HG02571 (cell line): ENCODE measurements around the gene RASGRF2.

Source experiments
- ATAC-seq: cut with Tn5 transposase; IDR thresholded peaks from one replicate; pipeline ENCODE4 v1.9.1; 2021; ENCODE audit warnings: mild to moderate bottlenecking, moderate library complexity; ENCODE audit not compliant: unreplicated experiment

Gene RASGRF2

DNA sequence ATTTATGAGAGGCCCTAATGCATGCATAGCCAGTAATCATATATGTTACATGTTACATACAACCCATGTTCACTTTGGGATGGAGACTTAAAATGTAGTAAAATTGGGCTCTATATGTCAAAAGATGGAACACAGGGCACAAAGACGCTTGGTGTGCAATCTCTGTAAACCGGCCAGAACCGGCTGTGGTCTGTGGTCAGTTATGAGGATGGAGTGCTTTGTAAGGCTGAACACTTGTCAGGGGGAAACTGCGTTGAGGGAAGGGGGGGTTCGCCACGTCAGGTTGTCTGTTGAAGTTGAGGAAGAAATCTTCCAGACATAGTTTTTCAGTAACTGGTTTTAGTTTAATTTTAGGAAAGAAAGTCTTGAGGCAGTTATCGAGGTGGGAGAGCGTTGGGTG lies 270.3 kb downstream of the RASGRF2 start:
- ATAC-seq: no peak

DNA sequence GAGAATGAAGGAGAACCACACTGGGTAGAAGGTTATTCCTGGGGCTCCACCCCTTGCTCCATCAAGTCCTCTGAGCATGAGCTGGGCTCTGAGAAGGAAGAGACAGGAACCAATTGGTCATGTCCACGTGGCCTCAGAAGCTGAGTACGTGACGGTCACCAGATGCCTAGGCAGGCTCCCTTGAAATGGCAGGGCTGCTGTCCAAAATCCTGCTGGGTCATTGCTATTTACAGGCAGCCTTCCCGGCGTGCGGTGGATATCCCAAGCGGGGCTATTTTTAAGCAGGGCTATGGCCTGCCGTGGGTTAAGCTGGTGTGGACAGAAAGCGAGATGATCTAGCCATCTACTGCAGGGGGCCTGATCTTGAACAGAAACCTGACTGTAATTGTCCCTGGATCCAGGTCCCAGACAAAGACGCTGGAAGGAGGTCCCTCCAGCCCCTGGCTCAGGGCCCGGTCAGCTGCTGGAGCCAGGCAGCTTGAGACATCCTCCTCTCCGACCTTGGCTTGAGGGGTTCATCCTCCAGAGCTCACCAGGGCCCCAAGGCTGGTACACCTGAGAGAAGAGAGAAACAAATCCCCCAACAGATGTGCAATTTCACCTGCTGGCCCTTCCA lies 272.4 kb downstream of the RASGRF2 start:
- ATAC-seq: no peak

DNA sequence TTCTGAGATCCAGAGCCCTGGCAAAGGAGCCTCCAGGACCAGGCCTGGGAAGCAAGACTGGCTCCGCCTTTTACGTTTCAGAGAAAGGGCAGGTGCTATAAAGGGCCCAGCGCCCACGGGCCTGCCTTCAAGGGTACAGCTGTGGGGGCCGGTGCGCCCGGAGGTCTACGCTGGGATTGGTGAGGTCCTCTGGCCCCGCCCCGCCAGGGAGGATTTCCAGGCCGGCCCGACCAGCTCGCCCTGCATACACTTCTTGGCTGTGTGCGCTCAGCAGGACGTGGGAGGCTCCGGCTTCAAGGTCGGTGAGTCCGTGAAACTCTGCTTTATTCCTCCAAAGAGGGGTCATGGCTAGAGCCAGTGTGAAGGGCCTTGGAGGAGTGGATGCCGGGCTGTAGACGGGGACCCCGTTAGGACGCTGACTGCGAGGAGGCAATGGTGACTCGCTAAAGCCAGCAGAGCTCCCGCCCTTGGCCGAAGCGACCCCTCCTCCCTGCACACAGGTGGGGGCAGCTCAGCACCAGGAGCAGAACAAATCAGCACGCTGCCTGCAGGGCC lies 273.0 kb downstream of the RASGRF2 start, which contains the start of gene CKMT2:
TSS of gene CKMT2 (plus strand) at position 243 of the 555 bp plus-strand sequence. CDS start 17,811 bp downstream, outside the sequence.
- ATAC-seq: no peak

DNA sequence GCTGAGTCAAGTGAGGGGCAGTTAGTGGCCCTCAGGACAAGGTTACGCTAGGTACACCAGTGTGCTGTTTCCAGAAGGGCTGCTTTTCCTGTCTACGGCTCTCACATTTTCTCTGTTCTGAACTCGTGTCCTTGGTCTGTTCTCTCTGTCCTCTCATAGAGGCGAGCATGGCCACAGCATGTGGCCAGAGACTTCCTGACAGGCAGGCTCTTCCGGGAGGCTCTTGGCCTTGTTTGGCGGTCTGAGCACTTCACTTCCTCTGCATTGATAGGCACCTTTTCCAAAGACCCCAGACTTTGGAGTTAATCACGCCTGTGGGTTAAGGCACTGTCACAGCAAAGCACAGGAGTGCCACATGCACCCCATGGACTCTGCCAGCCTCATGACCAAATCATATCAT lies 274.1 kb downstream of the RASGRF2 start:
- ATAC-seq: no peak

DNA sequence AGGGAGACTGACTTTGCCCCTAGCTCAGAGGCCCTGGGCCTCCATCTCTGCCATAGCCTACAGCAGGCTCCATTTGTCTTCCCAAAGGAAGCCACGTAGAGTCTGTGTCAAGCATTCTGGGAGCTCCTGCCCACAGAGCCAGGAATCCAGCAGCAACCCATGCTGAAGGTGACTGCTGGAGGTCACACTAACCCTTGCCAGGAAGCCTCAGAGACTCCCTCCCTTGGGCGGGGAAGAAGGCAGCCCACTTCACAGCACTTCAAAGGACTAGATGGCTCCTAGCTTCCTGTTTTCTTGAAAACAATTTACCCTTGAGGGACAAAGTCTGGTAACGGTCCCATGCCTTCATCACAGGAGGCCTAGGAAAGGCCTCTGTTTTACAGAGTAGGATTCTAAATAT lies 274.6 kb downstream of the RASGRF2 start:
- no peak for ATAC-seq

DNA sequence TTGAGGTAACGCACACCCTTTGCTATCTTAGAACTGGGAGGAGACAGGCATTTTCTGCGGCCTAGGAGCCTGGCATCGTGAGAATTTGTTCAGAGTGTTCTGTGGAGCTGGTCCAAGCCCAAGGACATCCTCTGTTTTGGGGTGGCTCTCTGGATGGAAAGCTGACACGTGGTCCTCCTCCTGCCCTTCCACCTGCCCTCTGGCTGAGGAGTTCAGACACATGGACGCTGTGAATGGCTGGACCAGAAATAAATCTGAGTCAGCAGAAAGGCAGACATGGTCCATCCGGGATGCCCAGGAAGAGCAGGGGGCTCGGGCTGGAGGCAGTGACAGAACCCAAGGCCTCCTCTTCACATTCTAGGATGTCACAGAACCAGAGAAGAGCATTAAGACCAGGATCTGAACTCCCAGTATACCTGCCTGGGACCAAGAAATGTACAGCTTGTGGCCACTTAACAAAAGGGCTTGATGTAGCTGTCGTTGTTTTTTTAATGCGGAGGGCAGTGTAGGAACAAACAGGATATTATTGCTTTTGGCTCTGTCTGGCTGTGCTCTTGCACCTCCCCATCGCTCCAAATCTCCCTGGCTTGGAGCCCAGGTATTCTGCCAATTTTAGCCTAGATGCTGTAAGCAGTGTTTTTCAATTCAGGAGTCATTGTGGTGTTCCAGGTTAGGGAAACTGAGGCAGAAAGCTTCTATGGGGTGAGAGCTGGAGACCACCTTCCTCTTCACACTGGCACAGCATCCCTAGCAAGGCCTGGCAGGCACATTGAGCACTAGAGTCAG lies 275.3 kb downstream of the RASGRF2 start:
- no peak for ATAC-seq

DNA sequence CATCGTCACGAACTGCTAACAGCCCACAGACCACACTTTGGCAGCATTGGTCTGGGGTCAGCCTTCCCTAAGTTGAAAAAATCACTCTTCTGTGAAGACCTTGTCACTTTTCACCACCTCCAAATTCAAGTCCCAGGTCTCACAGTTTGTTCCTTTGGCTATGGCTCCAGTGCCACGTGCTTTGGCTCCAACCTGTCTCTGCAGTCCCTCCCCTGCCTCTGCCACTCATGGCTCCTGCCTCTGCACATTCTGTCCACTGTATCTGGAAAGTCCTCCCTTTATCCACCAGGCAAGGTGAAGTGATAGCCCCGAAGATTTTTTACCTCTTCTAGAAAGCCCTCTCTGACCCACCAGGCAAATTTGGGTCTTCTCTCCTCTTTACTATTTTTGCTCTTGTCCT lies 278.3 kb downstream of the RASGRF2 start:
- no peak for ATAC-seq

DNA sequence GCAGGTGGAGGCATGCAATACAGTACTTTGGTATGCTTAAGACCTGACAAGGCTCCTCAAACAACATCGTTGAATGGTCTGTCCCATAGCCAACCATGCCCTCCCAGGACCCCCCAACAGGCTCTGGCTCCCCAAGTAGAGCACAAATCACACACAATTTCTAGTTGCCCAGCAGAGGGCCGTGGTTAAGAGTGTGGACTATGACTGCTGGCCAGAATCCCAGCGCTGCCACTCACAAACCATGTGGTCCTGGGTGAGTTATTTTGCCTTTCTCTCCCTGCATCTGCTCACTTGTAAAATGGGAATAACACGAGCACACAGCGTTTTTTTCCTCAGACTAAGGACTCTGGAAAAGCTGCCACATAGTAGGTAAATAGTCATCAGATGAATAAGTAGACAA lies 279.4 kb downstream of the RASGRF2 start:
- no peak for ATAC-seq

DNA sequence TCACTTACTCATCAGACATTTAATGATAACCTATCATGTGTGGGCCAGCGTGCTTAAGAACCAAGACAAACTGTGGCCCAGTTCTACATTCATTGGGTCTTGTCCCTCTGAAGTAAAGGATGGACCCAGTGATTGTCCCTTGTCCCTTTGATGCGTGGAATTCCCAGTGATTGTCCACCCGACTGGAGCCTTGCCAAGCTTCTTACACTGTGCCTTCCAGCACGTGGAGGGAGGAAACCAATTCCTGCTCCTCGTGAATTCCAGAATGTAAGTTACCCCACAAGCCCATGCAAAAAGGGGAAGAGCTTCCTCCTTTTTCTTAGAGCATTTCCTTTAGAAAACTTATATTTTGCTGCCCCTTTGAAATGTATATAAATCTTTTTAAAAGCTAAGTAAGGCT lies 280.8 kb downstream of the RASGRF2 start:
- ATAC-seq: no peak

DNA sequence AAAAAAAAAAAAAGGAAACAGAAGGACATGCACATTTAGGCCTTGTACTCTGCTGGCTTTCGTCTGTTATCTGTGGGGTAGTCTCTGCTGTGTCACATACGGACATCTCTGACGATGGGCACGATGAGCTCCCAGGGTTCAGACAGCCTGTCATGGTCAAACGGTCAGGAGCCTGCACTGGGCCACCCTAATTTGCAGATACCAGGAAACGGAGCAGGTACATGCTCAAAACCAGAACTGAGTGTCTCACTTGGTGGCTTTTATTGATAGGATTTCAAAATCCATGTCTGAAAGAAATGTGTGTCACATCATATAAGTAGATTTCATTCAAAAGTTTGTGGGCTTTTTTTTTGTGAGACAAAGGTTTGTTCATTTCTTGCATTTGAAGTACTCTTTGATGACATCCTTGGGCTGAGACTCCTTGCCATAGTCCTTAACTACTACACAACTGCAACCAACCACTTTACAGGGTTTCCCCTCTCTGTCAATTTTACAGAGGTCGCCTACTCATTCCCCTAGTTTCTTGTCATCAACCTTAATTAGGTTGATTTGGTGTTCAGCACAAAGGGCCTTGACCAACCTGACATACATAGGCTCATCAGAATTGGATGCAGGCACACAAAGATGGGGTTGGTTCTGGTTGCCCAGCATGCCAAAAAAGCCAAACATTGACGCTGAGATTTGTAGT lies 281.9 kb downstream of the RASGRF2 start:
- ATAC-seq: no peak

DNA sequence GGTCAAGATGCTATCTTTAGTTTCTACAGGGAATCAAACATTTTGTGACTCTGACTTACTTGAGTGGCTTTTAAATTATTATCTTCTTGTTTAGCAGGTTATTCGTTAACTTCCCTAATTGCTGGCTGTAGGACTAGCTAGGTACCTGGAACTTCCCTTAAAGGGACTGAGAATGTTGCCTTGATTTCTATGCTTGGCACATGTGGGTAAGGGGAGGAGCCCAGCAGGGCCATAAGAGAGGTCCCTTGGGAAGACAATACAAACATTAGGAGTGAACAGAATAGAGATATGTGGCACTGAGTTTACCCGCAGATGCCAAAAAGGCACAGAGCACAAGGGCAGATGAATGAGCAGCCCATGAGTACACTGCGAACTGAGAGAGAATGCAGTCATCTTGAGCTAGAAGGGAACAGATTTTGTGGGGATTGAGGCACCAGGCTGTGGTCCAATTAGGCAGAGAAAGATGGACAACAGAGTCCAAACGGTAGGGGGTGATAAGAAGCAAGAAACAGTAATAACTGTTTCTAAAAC lies 282.8 kb downstream of the RASGRF2 start:
- no peak for ATAC-seq

DNA sequence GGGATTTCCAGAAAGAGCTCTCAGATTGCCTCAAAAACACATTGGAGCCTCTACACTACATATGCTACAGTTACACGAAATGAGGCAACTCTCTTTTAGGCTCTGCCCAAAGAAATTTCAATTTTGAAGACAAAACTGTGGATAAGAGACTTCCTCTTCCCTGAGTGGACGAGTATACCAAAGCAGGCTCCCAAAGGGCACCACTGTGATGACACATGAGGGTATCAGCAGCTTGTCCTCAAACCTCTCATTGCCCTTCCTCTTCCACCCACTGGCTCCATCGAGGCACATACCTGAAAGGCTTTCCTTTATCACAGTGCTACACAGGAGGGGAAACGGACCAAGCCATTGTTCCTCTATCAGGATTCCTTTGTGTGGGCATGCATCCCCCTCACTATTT lies 284.3 kb downstream of the RASGRF2 start:
- ATAC-seq: no peak

DNA sequence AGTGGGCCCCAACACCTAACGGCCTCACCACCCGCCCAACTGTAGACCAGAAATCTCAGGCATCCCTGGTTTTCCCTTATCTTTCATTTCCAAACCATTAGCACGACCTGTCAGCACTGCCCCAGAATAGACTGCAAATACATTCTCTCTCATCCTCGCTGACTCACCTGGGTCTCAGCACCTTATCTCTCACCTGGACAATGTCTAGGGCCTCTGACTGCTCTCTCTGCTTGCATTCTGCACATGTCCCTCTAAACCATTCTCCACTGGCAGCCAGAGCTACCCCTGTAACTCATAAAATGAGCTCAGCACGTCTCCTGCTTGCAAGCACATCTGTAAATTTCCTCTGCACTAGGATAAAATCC lies 285.7 kb downstream of the RASGRF2 start:
- ATAC-seq: no peak

DNA sequence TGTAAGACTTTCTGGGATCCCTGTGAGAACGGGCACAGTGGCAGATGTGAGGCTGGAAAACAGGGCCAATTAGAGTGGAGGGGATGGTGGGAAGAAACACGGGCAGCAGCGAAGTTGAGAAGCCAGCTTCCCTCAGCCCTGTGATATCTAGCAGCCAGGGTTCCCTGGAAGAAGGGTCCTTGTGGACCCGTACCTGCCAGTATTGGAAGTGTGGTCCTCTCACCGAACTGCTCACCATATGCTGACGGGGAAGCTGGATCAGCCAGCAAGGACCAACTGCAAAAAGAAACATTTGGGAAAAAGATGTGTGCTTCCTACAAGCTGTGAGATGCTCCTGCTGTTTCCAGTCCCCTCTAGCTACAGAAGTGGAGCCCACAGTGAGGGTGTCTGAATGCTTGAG lies 286.5 kb downstream of the RASGRF2 start:
- ATAC-seq: no peak

DNA sequence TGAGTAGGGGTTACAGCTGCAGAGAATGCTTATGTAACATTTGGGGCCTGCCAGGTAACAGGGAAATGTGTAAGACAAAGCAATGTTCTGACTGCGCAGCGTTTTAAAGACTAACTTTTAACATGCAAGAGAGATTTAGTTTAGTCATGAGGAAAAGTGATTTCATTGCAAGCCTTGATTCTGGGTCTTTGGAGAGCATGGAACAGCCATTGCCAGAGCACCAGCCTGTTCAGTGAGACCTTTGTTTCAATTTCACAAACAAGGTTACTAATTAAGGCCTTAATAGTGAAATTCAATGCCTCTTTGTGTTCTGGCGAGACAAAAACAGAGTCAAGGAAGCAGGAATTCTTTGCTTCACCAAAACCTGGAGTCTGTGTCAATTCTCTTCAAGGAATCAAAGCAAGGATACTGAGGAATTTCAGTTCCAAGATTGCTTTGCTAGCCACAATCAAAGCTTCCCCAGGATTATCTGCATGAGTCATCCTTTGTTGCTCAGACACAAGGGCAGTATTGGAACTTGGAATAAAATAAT lies 287.3 kb downstream of the RASGRF2 start:
- ATAC-seq: no peak

DNA sequence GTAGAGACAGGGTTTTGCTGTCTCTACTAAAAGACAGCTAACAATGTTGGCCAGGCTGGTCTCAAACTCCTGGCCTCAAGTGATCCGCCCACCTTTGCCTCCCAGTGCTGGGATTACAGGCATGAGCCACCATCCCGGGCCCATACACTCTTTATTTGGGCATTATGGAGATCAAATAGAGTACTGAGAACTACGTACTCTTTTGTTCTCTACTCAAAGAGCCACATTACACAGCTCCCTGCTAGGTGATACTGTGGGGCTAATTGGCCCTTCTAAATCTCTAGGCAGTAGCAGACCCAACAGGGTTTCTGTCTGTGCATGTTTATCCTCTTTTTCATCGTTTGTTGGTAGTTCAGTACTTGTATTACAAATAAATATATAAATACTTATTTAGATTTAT lies 289.1 kb downstream of the RASGRF2 start:
- no peak for ATAC-seq

DNA sequence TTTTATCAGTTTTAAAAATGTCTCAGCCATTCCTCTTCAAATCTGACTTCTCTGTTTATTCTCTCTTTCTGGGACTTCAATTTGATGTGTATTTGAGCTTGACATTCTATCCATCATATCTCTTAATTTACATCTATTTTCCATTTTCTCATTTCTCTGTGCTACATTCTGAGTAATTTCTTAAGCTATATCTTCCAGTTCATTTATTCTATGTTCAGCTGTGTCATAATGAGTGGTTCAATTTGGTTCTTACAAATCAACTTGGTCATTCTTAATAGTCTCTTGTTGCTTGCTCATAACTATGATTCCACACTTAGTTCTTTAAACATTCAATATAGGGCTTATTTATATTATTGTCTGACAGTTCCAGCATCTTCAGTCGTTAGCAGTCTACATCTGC lies 289.8 kb downstream of the RASGRF2 start:
- no peak for ATAC-seq

DNA sequence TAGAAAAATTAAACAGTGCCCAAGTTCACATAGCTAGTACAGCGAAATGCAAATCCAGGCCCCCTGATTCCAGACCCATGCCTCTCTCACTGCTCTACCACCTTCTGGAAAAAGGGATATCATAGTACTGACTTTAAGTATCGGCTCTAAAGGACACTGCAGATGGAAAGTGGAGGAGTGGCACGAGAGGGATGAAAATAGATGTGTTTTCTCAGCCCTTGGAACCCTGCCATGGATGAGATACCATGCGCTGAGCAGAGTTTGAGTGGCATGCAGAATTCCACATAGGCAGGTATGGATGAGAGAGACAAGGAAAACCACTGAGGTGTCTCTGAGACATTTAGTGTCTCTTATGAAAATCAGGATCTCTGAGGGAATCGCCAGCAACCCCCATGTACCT lies 291.8 kb downstream of the RASGRF2 start:
- ATAC-seq: no peak

DNA sequence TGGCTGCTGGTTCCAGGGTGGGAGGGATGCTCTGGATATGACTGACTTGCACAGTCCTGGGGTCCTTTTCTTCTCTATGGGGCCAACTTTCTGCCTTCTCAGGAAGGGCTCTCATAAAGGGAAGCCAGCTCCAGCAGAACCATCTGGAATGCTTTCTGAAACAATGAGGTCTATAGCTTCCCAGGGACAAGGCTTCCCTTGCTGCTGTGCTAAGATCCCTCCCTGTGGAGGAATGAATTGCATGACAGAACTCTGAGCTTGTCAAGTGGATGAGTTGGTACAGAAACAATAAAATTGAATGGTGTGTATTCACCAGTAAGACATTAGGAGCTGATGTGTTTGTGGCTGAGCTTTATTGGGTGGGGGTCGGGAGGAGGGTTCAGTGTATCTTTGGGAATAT lies 292.7 kb downstream of the RASGRF2 start:
- ATAC-seq: no peak

DNA sequence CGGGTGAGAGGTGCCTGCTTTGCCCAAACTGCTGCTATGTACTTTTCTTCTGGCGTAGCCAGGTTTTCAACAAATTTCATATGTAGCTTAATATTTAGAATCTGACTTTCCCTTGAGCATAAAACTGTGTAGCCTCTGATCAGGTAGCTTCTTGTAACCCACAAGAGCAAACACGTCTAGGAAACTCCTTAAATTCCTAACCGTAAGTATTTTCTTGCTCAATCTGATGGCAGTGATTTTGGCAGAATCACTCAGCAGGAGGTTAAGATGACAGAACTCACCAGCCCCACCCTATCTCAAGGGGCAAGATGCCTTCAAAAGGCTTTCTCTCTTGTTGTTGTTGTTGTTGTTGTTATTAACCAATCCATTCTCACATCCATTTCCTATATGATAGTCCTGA lies 293.7 kb downstream of the RASGRF2 start:
- no peak for ATAC-seq

DNA sequence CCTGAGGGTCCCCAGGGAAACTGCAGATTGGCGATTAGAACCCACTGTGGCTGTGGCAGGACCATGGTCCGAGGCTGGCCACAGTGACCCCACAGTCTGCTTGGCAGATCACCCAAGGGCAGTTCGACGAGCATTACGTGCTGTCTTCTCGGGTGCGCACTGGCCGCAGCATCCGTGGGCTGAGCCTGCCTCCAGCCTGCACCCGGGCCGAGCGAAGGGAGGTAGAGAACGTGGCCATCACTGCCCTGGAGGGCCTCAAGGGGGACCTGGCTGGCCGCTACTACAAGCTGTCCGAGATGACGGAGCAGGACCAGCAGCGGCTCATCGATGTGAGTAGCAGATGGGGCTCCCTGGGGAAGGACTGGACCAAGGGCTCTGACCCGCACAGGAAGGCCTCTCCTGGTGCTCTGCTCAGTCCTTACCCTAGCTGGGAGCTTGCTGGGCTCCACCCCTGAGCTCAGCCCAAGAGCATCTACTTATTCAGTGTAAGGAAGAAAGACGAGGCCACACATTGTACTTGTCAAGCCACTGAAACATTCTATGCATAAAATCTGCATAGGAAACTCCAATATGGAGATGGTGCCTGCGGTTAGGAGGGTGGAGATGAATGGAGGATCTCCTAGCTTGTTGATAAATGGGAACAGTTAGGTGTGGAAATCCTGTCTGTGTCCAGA lies 294.9 kb downstream of the RASGRF2 start:
- ATAC-seq: no peak
